A549 (cell line): ENCODE measurements around the gene GRXCR2. TPM values are rescaled to one million over a fixed set of nuclear protein-coding genes. Genes with fewer than 3 reads are reported as not detected.
"Not testable (repeated sequence)": the region's sequence is repeated elsewhere in the genome, so short reads cannot be mapped to it uniquely, and the experiment has no call there.

Experiments used
- ATAC-seq, 2 experiments: fragments of 200-7000 bp in 1 of 2; fragments of >200 bp in 1 of 2; cut with Nextera tagmentation in 1 of 2; cut with Tn5 transposase in 1 of 2; 3 replicates each; pipeline versions ENCODE4 v1.8.0 to v1.9.1; 2018 to 2020; ENCODE audit warnings: mild to moderate bottlenecking in 1 of 2, moderate library complexity in 1 of 2
- CTCF ChIA-PET: fragments of 300-600 bp; sonication (Branson Sonifier 250); formaldehyde crosslinking; extraction: SDS; loops from one replicate; lab custom pipeline; 2021; ENCODE audit warnings: antibody characterized with exemption, inconsistent platforms; lab: Yijun Ruan, JAX
- POLR2A ChIA-PET: fragments of 350-600 bp; formaldehyde crosslinking; extraction: SDS; loops from one replicate; lab custom pipeline; 2021; ENCODE audit warnings: antibody characterized with exemption, inconsistent platforms; lab: Yijun Ruan, JAX
- DNase-seq, 2 experiments: peaks; one replicate each; pipeline versions ENCODE4 v3.0.0 to v3.0.0-alpha.2; 2011 to 2016; ENCODE audit warnings: low read depth in 1 of 2, low spot score in 1 of 2
- FAIRE-seq: peaks from 2 replicates; lab custom pipeline; 2011; peaks lifted over from hg19 to GRCh38; lab: Jason Lieb, UNC
- H3K27ac ChIP-seq, 2 experiments: fragments of >200 bp; sonication (Bioruptor Twin); formaldehyde crosslinking; 3 replicates each; pipeline ENCODE4 v1.5.1; 2016 to 2017
- H3K4me1 ChIP-seq: fragments of >200 bp; sonication (Bioruptor Twin); formaldehyde crosslinking; 3 replicates; pipeline ENCODE4 v1.6.1; 2016
- H3K4me2 ChIP-seq: fragments of >200 bp; sonication (Bioruptor Twin); formaldehyde crosslinking; 3 replicates; pipeline ENCODE4 v1.6.1; 2016
- H3K4me3 ChIP-seq: fragments of >200 bp; sonication (Bioruptor Twin); formaldehyde crosslinking; 3 replicates; pipeline ENCODE4 v1.5.1; 2016
- H3K9me3 ChIP-seq: fragments of >200 bp; sonication (Bioruptor Twin); formaldehyde crosslinking; 3 replicates; pipeline ENCODE4 v1.6.1; 2016
- CHD2 ChIP-seq: fragments of 150-350 bp; IDR thresholded peaks from 2 replicates; pipeline ENCODE4 v1.6.1; 2014; ENCODE audit warnings: low read length; ENCODE audit not compliant: partially characterized antibody
- ESRRA ChIP-seq: fragments of 150-350 bp; IDR thresholded peaks from 2 replicates; pipeline ENCODE4 v1.6.1; 2014; ENCODE audit warnings: mild to moderate bottlenecking, low read length, borderline replicate concordance
- FOXS1 ChIP-seq: fragments of 250-450 bp; sonication (Bioruptor Pico); IDR thresholded peaks from 2 replicates; pipeline ENCODE4 v1.5.0; 2020; ENCODE audit warnings: mild to moderate bottlenecking, moderate library complexity
- HDAC2 ChIP-seq: fragments of 200-600 bp; sonication (generic); IDR thresholded peaks from 2 replicates; pipeline ENCODE4 v1.6.1; 2016
- HEYL ChIP-seq: fragments of 250-450 bp; sonication (Bioruptor Pico); IDR thresholded peaks from 2 replicates; pipeline ENCODE4 v1.8.0; 2021; ENCODE audit warnings: mild to moderate bottlenecking, moderate library complexity
- POLR2AphosphoS2 ChIP-seq: conservative IDR thresholded peaks from 2 replicates; pipeline ENCODE4 v1.6.1; 2012; ENCODE audit warnings: low read length, improper control_type of control experiment, inconsistent platforms
- RAD21 ChIP-seq, 2 experiments: fragments of >200 bp in 1 of 2; sonication (Bioruptor Twin) in 1 of 2; formaldehyde crosslinking in 1 of 2; IDR thresholded peaks in 1 of 2; conservative IDR thresholded peaks in 1 of 2; 2 replicates in 1 of 2; 3 replicates in 1 of 2; pipeline ENCODE4 v1.6.1; 2012 to 2018; ENCODE audit warnings: inconsistent platforms in 1 of 2
- RFX5 ChIP-seq: fragments of 450-650 bp; IDR thresholded peaks from 2 replicates; pipeline ENCODE4 v1.7.1; 2014; ENCODE audit warnings: antibody characterized with exemption, mild to moderate bottlenecking, moderate library complexity
- SMC3 ChIP-seq: fragments of >200 bp; sonication (Bioruptor Twin); formaldehyde crosslinking; IDR thresholded peaks from 3 replicates; pipeline ENCODE4 v1.6.1; 2018; ENCODE audit warnings: inconsistent platforms
- TFCP2L1 ChIP-seq: fragments of 250-450 bp; sonication (Bioruptor Pico); IDR thresholded peaks from 2 replicates; pipeline ENCODE4 v1.5.0; 2021; ENCODE audit warnings: mild to moderate bottlenecking
- TP53 ChIP-seq: fragments of 250-450 bp; sonication (Bioruptor Pico); IDR thresholded peaks from 2 replicates; pipeline ENCODE4 v1.5.0; 2021; ENCODE audit warnings: mild to moderate bottlenecking, moderate library complexity
- ZSCAN20 ChIP-seq: fragments of 250-450 bp; sonication (Bioruptor Pico); IDR thresholded peaks from 2 replicates; pipeline ENCODE4 v1.8.0; 2022; ENCODE audit warnings: mild to moderate bottlenecking, moderate library complexity
- WGBS: methylation state at CpG from one replicate; pipeline ENCODE4 v1.1.6; 2017; ENCODE audit errors: missing lambda C conversion rate; 5-methylcytosine and 5-hydroxymethylcytosine counted together
- polyA plus RNA-seq, 4 experiments: library from polyadenylated mRNA; depleted of rRNA in 3 of 4; stranded (reverse); fragments of >200 nt; fragmentation: RNase III in 1 of 4; extraction: RNeasy Plus Mini Kit Qiagen cat#74134 plus additional on column Dnase treatment in 1 of 4; gene quantifications; 2 replicates in 3 of 4; 3 replicates in 1 of 4; pipeline ENCODE4 v1.2.3, GENCODE V29; 2011 to 2017
- TF ChIP-seq, protein P1 (sequence below): IDR thresholded peaks from 2 replicates; pipeline ENCODE4 v1.6.1; 2012
- TF ChIP-seq, protein P2 (sequence below): fragments of 250-450 bp; sonication (Bioruptor Pico); IDR thresholded peaks from 2 replicates; pipeline ENCODE4 v1.5.0; 2020; ENCODE audit warnings: low read depth, mild to moderate bottlenecking, moderate library complexity
- TF ChIP-seq, protein P3 (sequence below): fragments of 200-600 bp; sonication (generic); IDR thresholded peaks from 2 replicates; pipeline ENCODE4 v1.6.1; 2016; ENCODE audit warnings: antibody characterized with exemption, mild to moderate bottlenecking, moderate library complexity
- TF ChIP-seq, protein P4 (sequence below): fragments of >200 bp; sonication (Bioruptor Twin); formaldehyde crosslinking; IDR thresholded peaks from 2 replicates; pipeline ENCODE4 v1.6.1; 2016
- TF ChIP-seq, protein P5 (sequence below): fragments of >200 bp; sonication (Bioruptor Twin); formaldehyde crosslinking; IDR thresholded peaks from 3 replicates; pipeline ENCODE4 v1.6.1; 2016
- TF ChIP-seq, protein P6 (sequence below): IDR thresholded peaks from 2 replicates; pipeline ENCODE4 v1.6.1; 2012

The GRXCR2 gene
- polyA plus RNA-seq, 2 of the 4 experiments (the other 2 are of a cell fraction) = 0.05 TPM; not detected in 1

DNA sequence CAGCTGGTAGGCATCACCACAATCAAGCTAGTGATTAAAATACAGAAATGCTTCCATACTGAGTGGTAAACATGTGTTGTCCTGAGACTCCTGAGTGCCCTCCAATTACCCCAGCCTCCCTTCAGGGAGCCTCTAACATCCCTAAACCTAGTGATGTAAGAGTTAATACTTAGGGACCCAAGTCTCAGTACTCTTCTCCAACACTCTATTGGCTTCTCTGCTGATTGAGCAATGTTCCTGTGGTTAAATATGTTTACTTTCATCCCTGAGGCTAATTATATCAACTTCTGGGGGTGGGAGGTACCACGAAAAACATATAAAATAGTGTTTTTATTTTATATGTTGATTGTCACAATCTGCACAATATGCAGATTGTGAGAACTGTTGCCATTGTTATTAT is 5.0 kb downstream of the GRXCR2 start:
- H3K27ac ChIP-seq = no peak overlapping the region
- ChIA-PET POLR2A (no interaction called here), CTCF (interaction anchor here (0.6 kb wide), 1 partner anchor 35 kb away, joined by 3 read pairs; no protein-coding TSS in a partner anchor)
- H3K9me3 ChIP-seq = no peaks in the 10 kb centered on the region
- no peak for ATAC-seq
- H3K4me3 ChIP-seq = no peak overlapping the region
- TF ChIP-seq TFCP2L1 = no peak
- TF ChIP-seq ESRRA = no peak
- no peaks in the 10 kb centered on the region for H3K4me1 ChIP-seq
- 18% methylated on average over 1 of the region's 1 CpG for WGBS
- no peak for FAIRE-seq
- H3K4me2 ChIP-seq = no peak overlapping the region
- no peak for DNase-seq

DNA sequence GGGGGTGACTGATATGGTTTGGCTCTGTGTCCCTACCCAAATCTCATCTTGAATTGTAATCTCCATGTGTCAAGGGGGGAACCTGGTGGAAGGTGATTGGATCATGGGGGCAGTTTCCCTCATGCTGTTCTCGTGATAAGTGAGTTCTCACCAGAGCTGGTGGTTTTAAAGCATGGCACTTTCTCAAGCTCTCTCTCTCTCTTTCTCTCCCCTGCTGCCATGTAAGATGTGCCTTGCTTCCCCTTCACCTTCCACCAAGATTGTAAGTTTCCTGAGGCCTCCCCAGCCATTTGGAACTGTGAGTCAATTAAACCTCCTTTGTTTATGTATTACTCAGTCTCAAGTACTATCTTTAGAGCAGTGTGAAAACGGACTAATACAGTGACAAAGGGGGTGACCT is 8.4 kb downstream of the GRXCR2 start:
- H3K4me3 ChIP-seq, FAIRE-seq, ATAC-seq, H3K9me3 ChIP-seq, POLR2A ChIA-PET, H3K4me2 ChIP-seq, DNase-seq, H3K27ac ChIP-seq, H3K4me1 ChIP-seq: not testable (repeated sequence)
- 39% methylated on average over 2 of the region's 2 CpGs for WGBS
- CTCF ChIA-PET = interaction anchor here (0.8 to 1.3 kb wide), 2 partner anchors 25 to 39 kb away, joined by 3 to 4 read pairs; no protein-coding TSS in a partner anchor

DNA sequence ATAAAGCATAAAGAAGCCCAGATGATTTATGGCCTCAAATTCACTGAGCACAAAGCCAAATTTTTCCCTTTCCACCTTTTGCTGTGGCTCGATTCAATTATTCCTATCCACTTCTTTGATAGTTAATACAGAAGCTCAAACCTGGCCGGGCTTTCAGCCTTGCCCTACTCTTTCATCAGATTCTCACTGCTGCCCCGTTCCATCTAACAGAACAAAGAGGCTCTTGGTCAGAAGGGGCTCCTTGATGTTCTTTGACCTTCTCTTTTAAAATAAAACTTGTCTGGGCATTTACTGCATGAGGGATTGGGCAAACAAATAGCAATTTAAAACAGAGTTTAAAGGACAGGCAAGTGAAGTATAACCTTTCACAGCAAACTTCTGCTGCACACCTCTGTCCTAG is 9.8 kb downstream of the GRXCR2 start:
- TF ChIP-seq TP53 (no peak), CHD2 (no peak), HEYL (CRISPR knock-in tag) (no peak)
- no peak overlapping the region for H3K4me2 ChIP-seq
- H3K27ac ChIP-seq = no peak overlapping the region
- H3K4me1 ChIP-seq = no peaks in the 10 kb centered on the region
- no peaks in the 10 kb centered on the region for H3K9me3 ChIP-seq
- no peak for ATAC-seq
- no peak overlapping the region for H3K4me3 ChIP-seq
- CTCF ChIA-PET = interaction anchor here (1.3 kb wide), 1 partner anchor 26 kb away, joined by 3 read pairs; no protein-coding TSS in a partner anchor
- POLR2A ChIA-PET = no interaction called here
- FAIRE-seq = no peak
- no peak for DNase-seq
- 38% methylated on average over 3 of the region's 3 CpGs for WGBS

DNA sequence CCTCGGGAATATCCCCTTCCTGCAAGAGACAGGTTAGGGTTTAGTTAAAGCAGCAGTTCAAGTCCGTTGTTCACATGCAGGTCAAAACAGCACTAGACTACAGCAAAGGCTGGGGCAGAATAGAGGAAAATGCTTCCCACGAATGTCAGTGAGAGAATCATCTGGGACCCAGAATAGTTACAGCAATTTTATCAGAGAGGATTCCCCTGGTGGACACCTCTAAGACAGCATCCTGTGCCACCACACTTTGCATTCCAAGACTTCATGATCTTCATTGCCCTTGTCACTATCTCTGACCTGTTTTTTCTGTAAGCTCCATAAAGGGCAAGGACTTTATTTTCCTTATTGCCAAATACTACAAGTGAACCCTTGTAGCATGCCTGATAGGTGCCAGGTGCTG is 12.9 kb downstream of the GRXCR2 start:
- ChIA-PET POLR2A (no interaction called here), CTCF (interaction anchor here (0.6 to 1.7 kb wide), 6 partner anchors 10 to 73 kb away, joined by 3 to 6 read pairs (median 3); no protein-coding TSS in a partner anchor)
- no peaks in the 10 kb centered on the region for H3K9me3 ChIP-seq
- 55% methylated on average over 3 of the region's 3 CpGs for WGBS
- no peak for DNase-seq
- peak; percentile 82 to 86; a peak in 5 of 6 replicates for ATAC-seq
- no peak overlapping the region for H3K4me3 ChIP-seq
- peaks cover 7% of the 10 kb centered on the region for H3K4me1 ChIP-seq
- FAIRE-seq = no peak
- no peak overlapping the region for H3K4me2 ChIP-seq
- TF ChIP-seq ZSCAN20 (CRISPR knock-in tag) (no peak), HDAC2 (no peak), RAD21 (conservative IDR thresholded peaks at IDR 0.05 in 1 of 2, IDR thresholded peaks at IDR 0.05 in 1 of 2) (peak in 1 of 2 experiments; percentile 12; a peak in 1 of 5 replicates), RFX5 (no peak), FOXS1 (no peak)
- TF ChIP-seq, protein P1, sequence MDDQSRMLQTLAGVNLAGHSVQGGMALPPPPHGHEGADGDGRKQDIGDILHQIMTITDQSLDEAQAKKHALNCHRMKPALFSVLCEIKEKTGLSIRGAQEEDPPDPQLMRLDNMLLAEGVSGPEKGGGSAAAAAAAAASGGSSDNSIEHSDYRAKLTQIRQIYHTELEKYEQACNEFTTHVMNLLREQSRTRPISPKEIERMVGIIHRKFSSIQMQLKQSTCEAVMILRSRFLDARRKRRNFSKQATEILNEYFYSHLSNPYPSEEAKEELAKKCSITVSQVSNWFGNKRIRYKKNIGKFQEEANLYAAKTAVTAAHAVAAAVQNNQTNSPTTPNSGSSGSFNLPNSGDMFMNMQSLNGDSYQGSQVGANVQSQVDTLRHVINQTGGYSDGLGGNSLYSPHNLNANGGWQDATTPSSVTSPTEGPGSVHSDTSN = no peak
- TF ChIP-seq, all 56 proteins: peak for 1
- H3K27ac ChIP-seq = no peak overlapping the region

DNA sequence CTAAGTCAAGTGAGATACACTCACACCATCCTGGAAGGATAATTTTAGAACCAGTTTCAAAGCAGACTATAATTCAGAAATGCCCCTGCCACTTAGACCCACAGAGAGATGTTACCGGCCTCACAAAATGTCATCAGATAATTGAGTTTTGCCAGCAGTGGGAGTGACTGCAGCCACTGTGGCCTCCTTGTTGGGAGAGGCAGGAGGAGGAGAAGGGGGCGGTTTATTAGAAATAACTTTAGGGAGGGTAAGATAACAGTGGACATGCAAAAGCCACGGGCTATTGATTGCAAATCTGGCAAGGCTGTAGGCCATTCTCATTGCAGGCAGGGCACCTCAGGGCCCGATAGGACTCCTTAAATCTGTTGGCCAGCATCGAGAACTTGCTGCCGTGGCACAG is 13.4 kb downstream of the GRXCR2 start:
- POLR2A ChIA-PET = no interaction called here
- Histone ChIP-seq H3K4me1 (peaks cover 11% of the 10 kb centered on the region), H3K27ac (no peak overlapping the region), H3K9me3 (no peaks in the 10 kb centered on the region), H3K4me2 (no peak overlapping the region), H3K4me3 (no peak overlapping the region)
- no peak for DNase-seq
- CTCF ChIA-PET = interaction anchor here (0.9 to 1.6 kb wide), 2 partner anchors 29 to 32 kb away, joined by 3 to 6 read pairs; no protein-coding TSS in a partner anchor
- ATAC-seq = no peak
- WGBS = 83% methylated on average over 6 of the region's 6 CpGs
- TF ChIP-seq CHD2 (no peak), ZSCAN20 (CRISPR knock-in tag) (no peak), POLR2AphosphoS2 (no peak), SMC3 (no peak), HDAC2 (no peak)
- TF ChIP-seq, protein P2, sequence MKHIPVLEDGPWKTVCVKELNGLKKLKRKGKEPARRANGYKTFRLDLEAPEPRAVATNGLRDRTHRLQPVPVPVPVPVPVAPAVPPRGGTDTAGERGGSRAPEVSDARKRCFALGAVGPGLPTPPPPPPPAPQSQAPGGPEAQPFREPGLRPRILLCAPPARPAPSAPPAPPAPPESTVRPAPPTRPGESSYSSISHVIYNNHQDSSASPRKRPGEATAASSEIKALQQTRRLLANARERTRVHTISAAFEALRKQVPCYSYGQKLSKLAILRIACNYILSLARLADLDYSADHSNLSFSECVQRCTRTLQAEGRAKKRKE (CRISPR knock-in tag) = no peak
- TF ChIP-seq, protein P3, sequence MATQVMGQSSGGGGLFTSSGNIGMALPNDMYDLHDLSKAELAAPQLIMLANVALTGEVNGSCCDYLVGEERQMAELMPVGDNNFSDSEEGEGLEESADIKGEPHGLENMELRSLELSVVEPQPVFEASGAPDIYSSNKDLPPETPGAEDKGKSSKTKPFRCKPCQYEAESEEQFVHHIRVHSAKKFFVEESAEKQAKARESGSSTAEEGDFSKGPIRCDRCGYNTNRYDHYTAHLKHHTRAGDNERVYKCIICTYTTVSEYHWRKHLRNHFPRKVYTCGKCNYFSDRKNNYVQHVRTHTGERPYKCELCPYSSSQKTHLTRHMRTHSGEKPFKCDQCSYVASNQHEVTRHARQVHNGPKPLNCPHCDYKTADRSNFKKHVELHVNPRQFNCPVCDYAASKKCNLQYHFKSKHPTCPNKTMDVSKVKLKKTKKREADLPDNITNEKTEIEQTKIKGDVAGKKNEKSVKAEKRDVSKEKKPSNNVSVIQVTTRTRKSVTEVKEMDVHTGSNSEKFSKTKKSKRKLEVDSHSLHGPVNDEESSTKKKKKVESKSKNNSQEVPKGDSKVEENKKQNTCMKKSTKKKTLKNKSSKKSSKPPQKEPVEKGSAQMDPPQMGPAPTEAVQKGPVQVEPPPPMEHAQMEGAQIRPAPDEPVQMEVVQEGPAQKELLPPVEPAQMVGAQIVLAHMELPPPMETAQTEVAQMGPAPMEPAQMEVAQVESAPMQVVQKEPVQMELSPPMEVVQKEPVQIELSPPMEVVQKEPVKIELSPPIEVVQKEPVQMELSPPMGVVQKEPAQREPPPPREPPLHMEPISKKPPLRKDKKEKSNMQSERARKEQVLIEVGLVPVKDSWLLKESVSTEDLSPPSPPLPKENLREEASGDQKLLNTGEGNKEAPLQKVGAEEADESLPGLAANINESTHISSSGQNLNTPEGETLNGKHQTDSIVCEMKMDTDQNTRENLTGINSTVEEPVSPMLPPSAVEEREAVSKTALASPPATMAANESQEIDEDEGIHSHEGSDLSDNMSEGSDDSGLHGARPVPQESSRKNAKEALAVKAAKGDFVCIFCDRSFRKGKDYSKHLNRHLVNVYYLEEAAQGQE = no peak
- TF ChIP-seq, protein P4, sequence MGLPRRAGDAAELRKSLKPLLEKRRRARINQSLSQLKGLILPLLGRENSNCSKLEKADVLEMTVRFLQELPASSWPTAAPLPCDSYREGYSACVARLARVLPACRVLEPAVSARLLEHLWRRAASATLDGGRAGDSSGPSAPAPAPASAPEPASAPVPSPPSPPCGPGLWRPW = no peak
- TF ChIP-seq, protein P5, sequence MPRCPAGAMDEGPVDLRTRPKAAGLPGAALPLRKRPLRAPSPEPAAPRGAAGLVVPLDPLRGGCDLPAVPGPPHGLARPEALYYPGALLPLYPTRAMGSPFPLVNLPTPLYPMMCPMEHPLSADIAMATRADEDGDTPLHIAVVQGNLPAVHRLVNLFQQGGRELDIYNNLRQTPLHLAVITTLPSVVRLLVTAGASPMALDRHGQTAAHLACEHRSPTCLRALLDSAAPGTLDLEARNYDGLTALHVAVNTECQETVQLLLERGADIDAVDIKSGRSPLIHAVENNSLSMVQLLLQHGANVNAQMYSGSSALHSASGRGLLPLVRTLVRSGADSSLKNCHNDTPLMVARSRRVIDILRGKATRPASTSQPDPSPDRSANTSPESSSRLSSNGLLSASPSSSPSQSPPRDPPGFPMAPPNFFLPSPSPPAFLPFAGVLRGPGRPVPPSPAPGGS = no peak
- TF ChIP-seq, protein P6, sequence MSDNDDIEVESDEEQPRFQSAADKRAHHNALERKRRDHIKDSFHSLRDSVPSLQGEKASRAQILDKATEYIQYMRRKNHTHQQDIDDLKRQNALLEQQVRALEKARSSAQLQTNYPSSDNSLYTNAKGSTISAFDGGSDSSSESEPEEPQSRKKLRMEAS = no peak
- no peak for FAIRE-seq
